ENCODE results near the gene PHF1. TPM values are rescaled to one million over a fixed set of nuclear protein-coding genes. Genes with fewer than 3 reads are reported as not detected.
A peak's percentile ranks its signal among the peaks of the same experiment; 100 is the strongest.

PHF1 gene
- total and polyA plus RNA-seq, 2 experiments from 2014 or later: 34.5 to 116 TPM

DNA sequence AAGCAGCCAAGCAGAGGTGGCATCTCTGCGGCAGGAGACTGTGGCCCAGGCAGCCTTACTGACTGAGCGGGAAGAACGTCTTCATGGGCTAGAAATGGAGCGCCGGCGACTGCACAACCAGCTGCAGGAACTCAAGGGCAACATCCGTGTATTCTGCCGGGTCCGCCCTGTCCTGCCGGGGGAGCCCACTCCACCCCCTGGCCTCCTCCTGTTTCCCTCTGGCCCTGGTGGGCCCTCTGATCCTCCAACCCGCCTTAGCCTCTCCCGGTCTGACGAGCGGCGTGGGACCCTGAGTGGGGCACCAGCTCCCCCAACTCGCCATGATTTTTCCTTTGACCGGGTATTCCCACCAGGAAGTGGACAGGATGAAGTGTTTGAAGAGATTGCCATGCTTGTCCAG is 5.9 kb upstream of the PHF1 start:
- H3K4me1 ChIP-seq (ENCODE audit: low read depth): no peaks in the 10 kb centered on the region
- no peak overlapping the region for H3K27ac ChIP-seq
- DNase-seq (ENCODE audit: low read depth in 1 of 2, low spot score in 1 of 2): no peak
- no peak for TF ChIP-seq CTCF (IDR thresholded peaks at IDR 0.05; ENCODE audit: low read depth, low read length)
- no peak overlapping the region for H3K4me3 ChIP-seq
- H3K36me3 ChIP-seq: no peaks in the 10 kb centered on the region
- H3K9me3 ChIP-seq (ENCODE audit: low read depth): no peaks in the 10 kb centered on the region
- no peaks in the 10 kb centered on the region for H3K27me3 ChIP-seq

- H3K4me1 ChIP-seq (ENCODE audit: low read depth): no peaks in the 10 kb centered on the region
- no peaks in the 10 kb centered on the region for H3K36me3 ChIP-seq
- no peak for DNase-seq (ENCODE audit: low read depth in 1 of 2, low spot score in 1 of 2)
- H3K9me3 ChIP-seq (ENCODE audit: low read depth): no peaks in the 10 kb centered on the region
- no peak overlapping the region for H3K27ac ChIP-seq
- no peak overlapping the region for H3K4me3 ChIP-seq
- TF ChIP-seq CTCF (IDR thresholded peaks at IDR 0.05; ENCODE audit: low read depth, low read length): no peak
- no peaks in the 10 kb centered on the region for H3K27me3 ChIP-seq
Measured at GRCh38 chr6:33405386-33405940, 5.4 kb upstream of the PHF1 start.

- Histone ChIP-seq H3K4me3 (no peak overlapping the region), H3K9me3 (ENCODE audit: low read depth) (no peaks in the 10 kb centered on the region), H3K36me3 (no peaks in the 10 kb centered on the region), H3K27me3 (no peaks in the 10 kb centered on the region), H3K4me1 (ENCODE audit: low read depth) (no peaks in the 10 kb centered on the region), H3K27ac (no peak overlapping the region)
- DNase-seq (ENCODE audit: low read depth in 1 of 2, low spot score in 1 of 2): no peak
- no peak for TF ChIP-seq CTCF (IDR thresholded peaks at IDR 0.05; ENCODE audit: low read depth, low read length)
Measured at GRCh38 chr6:33406126-33406525, 4.7 kb upstream of the PHF1 start.

GRCh38 chr6:33407132-33407718 is 3.6 kb upstream of the PHF1 start:
- no peaks in the 10 kb centered on the region for H3K4me1 ChIP-seq (ENCODE audit: low read depth)
- DNase-seq (ENCODE audit: low read depth in 1 of 2, low spot score in 1 of 2): peak in 1 of 2 donors; percentile 72
- H3K27ac ChIP-seq: no peak overlapping the region
- peak; percentile 38 for TF ChIP-seq CTCF (IDR thresholded peaks at IDR 0.05; ENCODE audit: low read depth, low read length)
- H3K27me3 ChIP-seq: no peaks in the 10 kb centered on the region
- H3K36me3 ChIP-seq: no peaks in the 10 kb centered on the region
- H3K4me3 ChIP-seq: no peak overlapping the region
- no peaks in the 10 kb centered on the region for H3K9me3 ChIP-seq (ENCODE audit: low read depth)

DNA sequence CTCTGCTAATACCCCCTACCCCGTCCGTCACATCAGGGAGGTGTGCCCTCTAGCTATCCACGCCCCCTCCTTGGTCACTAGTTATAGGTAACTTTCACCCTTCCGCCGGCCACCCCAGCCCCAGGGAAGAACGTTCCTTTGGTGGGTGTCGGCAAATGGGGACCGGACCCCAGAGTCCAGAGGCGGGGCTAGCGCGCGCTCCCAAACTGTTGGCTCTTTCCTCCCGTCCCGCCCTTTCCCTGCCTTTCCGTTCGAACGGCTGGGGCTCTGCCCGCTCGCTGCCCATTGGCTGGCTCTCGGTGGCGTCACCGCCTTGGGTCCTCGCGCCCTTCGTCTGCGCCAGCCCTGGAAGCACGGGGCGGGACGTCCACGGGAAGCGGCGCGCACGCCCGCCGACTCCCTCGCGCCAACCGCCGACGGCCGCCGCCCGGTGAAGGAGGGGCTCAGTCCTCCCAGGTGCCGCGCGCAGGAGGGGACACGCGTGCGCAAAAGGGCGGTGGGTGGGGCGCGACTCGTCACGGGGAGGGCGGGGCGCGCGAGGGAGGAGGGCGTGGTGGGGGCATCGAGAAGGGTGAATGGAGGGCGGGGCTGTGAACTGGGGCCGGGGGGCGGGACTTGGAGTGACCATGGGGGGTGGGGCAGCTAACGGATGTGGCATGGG is 634 bp upstream of the PHF1 start:
- H3K4me3 ChIP-seq: peak overlapping the region; percentile 97
- H3K27ac ChIP-seq: peak overlapping the region; percentile 95
- peak; percentile 99 for DNase-seq (ENCODE audit: low read depth in 1 of 2, low spot score in 1 of 2)
- H3K4me1 ChIP-seq (ENCODE audit: low read depth): no peaks in the 10 kb centered on the region
- no peaks in the 10 kb centered on the region for H3K27me3 ChIP-seq
- no peaks in the 10 kb centered on the region for H3K9me3 ChIP-seq (ENCODE audit: low read depth)
- H3K36me3 ChIP-seq: peaks cover 17% of the 10 kb centered on the region
- no peak for TF ChIP-seq CTCF (IDR thresholded peaks at IDR 0.05; ENCODE audit: low read depth, low read length)
